EL (cell line): ENCODE measurements around the gene MEF2D.

Source experiments
- DNase-seq: peaks from one replicate; pipeline ENCODE4 v3.0.0-alpha.2; 2016

The MEF2D gene

DNA sequence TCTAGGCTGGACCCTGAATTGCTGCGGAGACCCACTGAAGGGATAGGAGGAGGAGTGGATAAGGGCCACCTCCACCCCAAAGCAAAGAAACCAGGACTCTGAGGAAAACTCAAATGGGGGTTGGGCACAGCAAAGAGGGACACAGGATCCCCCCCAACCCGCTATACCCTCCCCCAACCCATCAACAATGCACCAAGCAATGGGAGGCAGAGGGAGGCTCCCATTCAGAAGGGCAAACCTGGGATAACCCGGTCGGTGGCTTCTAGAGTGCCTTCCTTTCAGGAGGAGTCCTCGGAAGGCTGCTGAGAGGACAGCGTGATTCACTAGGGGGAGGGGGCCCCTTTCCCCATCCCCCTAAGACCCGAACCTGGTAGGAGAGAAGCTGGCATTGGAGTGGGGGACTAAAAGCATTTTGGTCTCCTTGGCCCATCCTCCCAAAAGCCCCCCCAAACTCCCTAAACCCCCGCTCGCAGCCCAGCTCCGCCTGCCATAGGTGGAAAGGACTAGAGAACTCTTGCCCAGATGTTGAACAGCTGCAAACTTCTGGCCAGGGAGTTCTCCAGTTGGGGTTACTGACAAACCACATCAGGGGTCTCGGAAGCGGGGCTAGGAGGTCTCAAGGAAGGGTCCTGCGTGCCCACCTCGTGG, 1.3 kb downstream of the MEF2D start:
- DNase-seq, result no peak

DNA sequence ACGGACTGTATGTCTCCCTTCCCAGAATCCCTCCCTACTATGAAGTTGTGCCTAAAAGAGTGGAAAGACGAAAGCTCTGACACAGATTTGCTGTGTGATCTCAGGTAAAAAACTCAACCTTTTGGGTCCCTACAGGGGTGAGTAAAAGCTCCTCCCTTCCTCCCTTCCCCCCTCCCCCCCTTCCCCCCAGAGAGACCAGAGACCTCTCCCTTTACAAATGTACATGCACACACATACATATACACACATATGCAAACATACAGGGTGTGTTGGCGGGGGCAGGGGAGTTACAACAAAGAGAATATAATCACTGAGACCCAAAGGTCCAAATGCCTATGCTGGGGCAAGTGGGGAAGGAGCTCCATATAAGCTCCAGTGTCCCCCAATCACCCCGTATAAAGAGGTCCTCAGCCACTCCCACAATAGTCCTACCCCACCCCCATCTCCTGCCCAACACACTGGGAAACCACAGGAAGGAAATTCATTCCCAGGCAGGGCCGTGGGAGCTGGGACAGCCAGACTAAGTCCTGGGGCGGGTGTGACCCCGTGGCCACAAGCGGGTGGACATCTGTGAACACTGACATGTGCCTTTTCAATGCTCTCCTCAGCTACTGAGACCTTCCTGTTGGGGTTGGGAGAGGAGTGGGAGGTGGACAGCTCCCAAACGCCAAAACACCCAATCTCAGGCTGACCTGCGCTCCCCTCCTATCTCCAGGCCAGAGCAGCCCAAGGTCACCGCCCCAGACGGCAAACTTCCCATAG, 2.0 kb downstream of the MEF2D start:
- peak; percentile 78 for DNase-seq

DNA sequence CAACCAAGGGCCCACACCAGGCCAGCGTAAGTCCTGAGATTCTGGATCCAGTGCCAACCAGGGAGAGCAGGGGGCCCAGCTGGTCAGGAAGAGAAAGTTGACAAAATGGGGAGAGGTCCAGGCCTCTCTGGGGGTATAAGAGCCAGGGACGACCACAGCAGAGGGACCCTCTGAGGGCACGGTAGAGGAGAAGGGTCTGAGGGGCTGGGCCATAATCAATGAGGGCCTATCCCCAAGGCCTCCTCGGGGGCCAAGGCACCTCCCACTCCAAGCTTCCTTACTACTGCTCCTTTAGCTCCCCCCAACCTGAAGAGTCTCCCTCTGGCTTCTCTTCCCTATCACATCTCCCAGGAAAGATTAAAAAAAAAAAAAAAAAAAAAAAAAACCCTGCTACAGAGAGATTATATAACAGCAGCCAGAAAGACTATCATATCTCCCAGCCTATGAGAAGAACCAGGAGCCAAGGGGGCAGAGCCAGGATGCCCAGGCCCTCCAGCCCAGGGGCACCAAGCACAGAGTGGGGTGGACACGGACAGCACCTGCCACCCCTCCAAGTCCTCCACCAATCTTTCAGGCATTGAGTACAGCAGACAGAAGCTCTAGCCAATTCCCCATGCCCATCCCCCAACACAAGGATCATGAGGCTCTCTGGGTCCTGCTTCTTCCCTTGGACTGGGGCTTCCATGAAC, 2.7 kb downstream of the MEF2D start:
- no peak for DNase-seq

DNA sequence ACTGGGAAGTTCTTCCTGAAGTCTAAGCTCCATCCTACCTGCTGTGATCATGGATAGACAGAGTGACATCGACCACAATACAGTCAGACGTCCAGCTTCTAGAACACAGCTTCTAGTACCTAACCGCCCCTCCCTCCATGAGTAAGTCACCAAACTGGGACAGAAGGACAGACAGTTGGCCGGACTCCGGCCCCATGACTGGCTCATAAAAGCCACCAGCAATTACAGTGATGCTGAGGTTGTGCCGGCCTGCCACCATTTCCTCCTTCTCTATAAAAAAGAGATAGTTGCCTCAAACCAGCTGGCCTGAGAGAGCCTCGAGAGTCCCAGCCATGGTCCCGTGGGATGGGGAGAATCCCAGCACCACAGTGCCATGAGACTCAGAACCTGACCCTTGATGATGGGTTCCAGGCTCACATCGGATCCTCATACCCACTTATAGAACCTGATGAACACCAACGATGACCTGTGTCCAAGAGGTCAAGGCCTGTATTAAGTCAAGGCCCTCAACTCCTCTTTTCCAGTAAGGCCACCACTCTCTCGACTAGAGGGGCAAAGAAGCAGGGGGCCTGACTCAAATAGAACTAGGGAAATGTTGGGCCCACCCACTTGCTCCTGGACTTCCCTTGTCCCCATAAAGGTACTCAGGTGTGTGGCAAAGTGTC, 3.4 kb downstream of the MEF2D start:
- DNase-seq, result no peak

DNA sequence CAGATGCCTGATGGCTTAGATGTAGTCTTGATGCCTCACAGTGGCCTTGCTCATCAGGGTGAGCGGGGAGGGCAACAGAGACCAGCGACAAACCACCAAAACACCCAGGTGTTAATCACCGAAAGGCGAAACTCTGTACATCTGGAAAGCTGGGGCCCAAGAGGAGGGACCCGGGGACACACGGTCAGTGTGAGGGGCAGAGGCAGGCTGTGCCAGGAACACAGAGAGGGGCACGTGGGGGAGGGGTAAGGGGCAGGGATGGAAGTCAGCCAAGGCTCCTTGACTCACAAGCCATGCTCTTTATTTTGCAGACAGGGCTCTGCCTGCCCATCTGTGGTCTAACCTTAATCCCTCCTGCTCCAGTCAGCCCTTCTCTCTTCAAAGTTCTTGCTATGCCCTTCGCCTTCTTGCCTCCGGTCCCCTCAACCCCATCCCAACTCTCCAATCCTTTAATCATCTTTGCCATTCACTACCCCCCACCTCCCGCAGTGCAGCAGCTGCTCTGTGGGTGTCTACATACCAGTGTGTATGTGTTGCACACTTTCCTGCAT, 4.3 kb downstream of the MEF2D start:
- peak; percentile 36 for DNase-seq

DNA sequence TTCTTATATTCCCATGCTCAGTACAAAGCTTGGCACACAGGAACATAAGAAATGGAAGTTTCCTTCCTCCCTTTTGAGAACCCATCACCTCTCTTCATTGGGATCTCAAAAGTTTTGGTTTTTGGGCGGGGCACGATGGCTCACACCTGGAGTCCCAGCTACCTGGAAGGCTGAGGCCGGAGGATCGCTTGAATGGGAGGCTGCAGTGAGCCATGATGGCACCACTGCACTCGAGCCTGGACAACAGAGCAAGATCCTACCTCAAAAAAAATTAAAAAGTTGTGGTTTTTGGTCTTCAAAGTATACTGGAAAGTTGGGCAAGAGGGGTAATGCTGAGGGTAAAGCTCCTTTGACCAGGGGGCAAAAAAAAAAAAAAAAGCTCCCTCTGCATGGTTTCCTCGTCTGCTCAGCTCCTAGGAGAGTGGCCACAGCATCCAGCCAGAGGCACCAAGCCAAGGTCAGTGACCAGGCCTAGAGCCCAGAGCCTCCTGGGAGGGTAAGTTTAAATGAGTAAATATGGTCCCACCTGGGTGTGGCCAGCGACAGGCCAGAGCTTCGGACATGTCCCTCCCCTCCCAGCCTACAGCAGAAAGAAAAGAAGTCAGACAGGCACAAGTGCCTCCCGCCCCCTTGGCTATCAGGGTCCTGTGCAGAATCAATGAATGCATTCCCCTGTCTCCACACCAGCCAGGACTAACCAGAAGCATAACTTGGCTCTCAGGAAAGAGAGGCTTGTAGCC, 5.0 kb downstream of the MEF2D start:
- DNase-seq, result no peak

DNA sequence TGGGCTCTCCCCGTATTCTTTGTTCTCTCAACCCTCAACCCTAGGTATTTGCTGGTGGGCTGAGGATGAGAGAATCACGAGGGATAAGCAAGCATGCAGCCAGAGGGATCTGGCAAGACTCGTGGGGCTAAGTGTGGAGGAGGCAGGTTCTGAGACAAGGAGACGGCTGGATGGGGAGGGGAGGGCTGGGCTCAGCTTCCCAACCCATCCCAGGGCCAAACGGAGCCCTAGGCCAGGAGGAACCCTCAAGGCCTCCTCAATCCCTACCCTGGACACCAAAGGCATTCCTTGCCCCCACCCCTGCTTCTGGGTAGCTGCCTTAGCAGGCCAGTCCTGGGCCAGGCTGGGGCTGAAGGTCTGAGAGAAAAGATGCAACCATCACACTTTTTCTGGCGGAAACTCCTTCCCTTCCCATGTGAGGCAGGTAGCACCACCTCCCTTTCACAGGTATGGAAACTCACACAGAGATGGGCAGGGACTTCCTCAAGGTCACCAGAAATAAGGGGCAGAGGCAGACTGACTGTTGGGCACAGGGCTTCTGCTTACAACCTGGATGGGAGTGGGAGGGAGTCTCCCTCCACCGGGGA, 6.2 kb downstream of the MEF2D start:
- no peak for DNase-seq

DNA sequence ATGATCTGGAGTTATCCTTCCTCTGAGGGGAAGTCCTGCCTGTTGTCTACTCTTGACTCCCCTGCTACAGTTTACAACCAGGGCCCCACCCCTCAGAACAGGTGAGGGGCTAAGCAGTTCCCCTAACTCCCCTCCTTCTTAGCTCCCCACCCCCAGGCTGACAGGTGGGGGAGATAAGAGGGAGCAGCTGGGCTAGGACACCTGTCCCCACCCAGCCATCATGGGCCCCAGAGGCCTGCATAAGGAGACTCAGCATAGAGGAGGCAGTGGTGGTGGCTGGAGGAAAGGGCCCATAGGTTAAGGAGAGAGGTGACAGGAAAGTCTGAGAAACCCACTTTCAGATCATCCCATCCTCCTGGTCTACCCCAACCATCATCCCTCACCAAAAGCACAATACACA, 6.8 kb downstream of the MEF2D start:
- no peak for DNase-seq

DNA sequence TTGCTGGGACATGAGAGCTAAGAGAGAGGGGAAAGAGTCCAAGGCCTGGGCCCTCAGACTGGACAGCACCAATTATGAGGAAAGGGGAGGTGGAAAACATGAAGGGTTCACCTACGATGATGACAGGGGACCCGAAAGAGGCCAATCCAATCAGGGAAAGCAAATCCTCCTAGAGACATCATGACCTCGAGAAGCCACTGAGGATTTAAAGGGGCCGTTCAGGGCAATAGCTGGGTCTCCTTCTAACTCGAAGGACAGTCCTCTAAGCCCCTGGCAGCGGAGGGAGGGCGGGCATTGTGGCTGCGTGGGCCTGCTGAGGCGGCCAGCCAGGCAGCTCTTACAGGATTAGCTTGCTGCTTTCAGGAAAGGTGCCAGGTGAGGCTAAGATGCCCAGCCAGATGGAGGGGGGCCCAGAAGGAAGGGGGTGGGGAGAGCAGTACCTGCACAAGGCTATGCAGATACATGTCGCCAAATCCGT, 7.4 kb downstream of the MEF2D start:
- DNase-seq, result no peak

DNA sequence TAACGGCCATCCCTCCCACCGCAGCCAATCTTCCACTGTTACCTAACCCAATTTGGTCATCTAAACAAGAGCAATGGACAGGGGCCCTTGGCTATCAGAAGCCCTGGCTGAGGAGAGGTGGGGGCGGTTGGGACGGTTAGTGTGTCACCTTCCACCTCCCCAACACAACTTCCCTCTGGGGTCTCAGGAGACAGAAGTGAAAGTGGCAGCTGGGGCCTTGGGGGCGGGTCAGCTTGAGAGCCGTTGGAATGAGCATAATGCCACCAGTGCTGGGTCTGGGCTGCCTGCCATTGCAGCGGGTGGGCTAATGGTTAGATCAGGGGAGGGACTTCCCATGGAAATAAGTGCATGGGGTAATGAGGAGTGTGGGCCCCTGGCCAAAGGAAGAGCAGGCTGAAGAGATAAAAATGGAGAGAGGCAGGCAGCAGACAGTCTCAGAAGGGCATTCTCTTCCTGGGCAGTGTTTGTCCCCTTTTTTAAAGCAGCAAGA, 7.9 kb downstream of the MEF2D start:
- DNase-seq, result no peak

DNA sequence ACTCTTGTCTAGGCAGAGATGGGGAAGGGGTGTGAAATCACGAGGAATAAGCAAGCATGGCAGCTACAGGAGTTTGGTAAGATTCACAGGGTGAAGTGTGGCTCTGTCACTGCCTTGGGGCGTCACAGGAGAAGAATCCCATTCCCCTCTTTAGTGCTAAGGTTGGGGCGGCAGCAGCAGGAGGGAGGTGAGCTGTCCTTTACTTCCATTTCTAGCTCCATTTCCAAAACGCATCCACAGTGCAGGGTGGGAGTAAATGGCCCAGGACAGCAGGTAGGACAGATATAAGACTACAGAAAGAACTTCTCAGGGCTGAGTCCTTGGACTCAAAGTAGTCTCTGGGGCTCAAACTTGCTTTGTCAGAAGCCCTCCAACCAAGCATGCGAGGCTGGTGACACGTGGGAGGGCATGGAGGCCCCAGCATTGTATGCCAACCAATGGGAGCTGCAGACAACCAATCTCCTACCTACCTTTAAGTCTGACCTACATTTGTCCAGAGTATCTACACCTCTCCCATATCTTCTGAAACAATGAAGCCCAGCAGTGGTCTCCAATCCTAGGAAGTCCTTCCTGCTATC, 8.5 kb downstream of the MEF2D start:
- no peak for DNase-seq

DNA sequence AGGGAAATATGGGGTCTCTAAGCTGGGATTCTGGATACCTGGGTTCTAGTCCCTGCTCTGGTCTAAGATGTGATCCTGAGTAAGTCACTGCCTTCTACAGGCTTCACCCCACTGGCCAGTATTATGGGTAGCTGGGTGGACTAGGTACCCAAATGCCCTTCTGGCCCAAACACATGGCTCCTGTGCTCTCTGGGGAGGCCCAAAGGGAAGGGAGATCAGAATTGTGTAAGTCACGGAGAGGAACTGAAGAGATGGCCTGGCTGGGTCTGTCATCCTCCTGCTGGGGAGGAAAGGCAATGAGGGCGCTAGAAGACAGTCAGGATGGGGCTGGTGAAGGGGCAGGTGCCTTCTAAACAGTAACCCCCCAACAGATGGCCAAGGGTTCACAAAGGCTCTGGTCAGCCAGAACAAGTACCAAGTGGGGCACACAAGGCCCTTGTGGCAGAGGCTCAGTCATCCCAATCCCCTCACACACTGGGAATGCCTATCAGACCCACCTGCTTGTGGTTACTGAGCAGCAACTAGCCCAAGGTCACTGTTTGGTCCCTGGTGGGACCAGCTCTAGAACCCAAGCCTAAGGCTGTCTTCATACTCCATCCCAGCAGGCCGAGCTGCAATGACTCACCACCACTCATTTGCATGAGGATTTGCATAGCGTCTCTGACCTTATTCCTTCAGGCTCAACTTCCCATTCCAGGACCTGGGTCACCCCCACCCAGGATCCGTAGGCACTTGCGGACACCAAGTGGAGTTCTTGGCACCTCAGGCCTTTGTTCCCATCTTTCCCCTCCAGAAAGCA, 9.2 kb downstream of the MEF2D start:
- DNase-seq, result no peak

DNA sequence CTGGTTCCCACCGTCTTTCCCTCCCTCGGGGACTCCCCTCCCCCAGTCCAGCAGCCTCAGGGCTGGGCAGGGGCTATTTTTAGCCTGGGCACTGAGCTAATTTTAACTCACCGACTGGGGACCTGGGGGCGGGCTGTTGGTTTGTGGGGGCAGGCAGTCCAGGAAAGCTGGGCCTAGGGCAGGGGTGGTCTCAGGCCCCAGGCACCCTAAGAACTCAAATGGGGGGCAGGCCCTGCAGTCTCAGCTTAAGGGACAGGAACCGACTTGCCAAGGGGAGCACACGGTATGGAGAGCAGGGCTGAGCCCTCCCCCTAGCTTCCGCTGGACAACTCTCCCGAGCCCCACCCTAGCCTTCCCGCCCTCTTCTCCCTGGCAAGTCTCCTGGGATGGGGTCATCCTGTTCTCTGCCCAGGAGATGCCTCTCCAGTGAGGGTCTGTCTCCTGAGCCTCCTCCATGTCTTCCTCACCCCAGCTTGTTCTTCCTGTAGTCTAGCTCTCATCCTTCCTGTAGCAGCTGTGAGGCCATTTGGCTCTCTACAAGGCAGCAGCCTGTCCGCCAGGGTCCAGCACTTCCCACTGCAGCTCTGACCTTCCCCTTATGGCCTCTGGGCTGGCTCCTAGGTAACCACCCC, 10.1 kb downstream of the MEF2D start:
- DNase-seq, result peak; percentile 33

DNA sequence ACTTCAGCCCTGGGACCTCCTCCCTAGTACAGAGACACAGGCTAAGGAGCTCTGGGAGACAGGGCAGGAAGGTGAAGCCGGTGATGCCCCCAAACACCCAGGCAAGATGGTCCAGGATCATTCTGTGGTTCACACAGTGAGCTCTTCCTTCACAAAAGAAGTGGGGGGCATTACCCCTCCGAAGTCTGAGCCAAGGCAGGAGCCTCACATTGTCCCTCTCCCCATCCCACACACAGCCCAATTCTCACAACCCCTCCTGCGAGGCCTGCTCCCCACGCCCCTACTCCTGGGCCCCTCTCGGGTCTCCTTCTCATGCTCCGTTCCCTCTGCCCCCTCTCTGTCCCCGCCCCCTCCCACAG, 10.7 kb downstream of the MEF2D start:
- no peak for DNase-seq

DNA sequence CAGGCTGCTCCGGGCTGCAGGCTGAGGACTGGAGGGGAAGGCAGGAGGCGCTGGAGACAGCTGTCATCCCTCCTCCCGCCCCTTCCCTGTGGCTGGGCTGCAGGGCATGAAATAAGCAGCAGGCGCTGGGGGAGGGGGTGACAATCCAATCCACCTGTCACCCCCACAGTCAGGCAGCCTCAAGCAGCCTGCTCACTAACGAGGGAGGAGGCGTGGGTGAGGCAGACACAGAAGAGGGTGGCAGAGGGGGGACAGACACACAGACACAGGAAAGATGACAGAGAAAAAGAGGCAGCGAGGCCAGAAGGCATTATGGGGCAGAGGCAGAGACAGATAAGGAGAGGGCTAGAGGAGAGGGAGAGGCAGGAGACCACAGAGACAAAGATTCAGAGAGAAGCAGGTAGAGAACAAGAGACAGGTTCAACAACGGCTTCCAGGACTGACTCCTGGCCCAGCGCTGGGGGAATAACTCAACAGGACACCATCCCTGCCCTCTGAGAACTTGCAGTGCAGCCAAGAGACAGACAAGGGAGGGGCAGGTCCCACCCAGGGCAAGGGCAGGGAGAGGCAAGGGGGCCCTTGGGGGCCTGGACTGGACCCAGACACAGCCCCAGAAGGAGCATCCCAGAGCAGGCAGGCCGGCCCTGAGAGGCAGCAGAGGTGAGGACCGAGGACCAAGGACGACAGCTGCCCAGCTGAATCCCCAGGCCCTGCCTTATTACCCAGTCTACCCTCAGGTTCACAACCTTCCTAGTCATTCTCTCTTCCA, 11.2 kb downstream of the MEF2D start:
- DNase-seq, result no peak

DNA sequence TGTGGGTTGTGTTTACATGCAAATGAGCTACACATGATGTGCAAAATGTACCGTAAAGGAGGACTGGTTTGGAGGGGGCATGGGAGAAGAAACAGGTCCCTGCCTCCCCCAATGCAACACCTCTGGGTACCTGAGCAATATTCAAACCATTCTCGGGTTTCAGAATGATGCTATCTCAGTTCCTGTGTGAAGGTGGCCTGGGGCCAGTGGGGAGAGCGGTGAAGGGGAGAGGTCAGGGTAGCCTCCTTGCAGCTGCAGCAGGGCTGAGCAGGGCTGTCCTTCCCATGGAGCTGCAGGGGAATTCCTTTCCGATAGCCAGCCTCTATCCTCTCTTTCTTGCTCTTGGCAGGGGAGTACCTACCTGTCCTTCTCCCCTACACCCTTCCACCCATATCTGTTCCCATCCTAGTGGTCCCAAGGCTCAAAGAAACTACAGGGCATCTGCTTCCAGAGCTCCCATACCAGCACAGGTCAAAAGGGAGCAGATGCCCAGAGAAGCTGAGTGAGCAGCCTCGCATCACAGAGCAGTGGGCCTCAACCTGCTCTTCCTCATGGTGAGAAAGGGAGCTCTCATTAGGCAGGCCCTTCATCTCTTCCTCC, 11.9 kb downstream of the MEF2D start:
- DNase-seq, result no peak

DNA sequence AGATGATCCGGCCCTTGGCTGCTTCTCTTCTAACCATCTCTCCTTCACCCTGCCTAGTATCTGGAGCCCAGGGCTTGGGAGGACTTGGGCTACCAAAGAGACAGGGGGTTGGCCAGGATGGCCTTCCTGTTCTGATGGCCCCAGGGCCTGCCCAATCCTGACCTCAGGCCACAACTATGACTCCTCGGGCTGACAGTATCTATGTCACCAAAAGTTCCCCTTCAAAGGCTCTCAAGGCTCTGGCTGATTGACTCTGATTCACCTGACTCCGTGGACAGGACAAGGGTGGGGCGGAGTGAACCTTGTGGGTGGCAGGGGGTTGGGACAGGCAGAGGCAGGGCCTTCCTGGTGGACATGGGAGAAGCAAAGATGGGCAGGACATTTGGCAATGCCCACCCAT, 12.7 kb downstream of the MEF2D start:
- DNase-seq, result no peak

DNA sequence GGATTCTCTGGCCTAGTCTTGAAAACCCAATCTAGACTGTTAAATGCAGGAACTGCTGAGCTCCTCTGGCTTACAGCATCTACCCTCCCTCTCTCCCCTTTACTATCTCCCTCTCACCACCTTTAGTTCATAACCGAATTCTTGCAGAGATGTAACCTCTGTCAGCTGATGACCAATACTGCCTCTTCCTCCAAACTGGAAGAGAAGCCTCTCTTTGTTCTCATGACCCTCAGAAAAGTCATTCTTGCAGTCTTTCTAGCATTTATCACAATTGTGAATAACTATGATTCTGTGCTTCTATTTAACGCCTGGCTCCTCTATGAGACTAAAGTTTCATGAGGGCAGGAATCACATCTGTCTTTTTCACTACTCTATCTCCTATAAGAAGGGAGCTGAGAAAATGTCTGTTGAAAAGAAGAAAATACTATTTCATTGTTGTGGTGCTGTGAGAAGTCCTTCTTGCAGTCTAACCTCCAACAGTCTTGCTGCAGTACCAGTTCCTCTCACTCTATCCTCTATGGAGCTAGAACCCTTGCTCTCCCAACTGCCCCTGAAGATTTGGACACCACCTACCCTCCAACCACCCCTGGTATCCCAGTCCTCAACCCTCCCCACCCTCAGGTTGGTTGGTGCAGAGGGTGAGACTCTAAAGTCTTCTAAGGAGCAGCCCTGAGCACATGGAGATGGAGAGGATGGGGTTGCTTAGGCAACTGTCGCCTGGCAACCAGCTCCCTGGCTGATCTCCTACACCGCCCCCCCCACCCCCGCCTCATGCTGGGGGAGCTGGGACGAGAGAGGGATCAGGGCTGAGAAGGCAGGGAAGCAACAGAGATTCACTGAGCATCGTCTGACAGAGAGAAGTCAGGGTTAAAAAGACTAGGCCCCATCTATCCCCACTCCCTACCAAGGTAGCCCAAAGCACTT, 13.9 kb downstream of the MEF2D start:
- no peak for DNase-seq
